ENCODE data around the gene RNASEH2C. TPM values are rescaled to one million over a fixed set of nuclear protein-coding genes. Genes with fewer than 3 reads are reported as not detected.
"Not testable (repeated sequence)": the region's sequence is repeated elsewhere in the genome, so short reads cannot be mapped to it uniquely, and the experiment has no call there.

The RNASEH2C gene
- total RNA-seq, 2 donors from 2014 or later: 23.7 to 31.2 TPM

DNA sequence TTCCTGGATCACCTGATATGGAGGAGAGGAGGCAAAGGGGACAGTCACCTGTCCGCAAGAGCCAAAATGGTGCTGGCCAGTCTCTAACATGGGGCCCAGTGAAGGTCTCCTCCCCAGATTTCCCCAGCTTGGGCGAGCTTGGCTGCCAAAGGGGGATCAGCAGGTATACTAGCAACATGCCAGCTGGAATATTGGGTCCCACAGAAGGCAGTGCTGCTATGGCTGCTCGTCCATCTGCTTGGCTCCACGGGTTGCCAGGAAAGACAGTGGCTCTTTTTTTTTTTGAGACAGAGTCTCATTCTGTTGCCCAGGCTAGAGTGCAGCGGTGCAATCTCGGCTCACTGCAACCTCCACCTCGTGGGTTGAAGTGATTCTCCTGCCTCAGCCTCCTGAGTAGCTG is 21.3 kb downstream of the RNASEH2C start:
- intact Hi-C loops (cut with DNase I, micrococcal nuclease): no loop called here
- DNase-seq (no peak), ATAC-seq (no peak)

GRCh38 chr11:65698205-65698604 is 22.4 kb downstream of the RNASEH2C start:
- intact Hi-C loops (cut with DNase I, micrococcal nuclease): no loop called here
- DNase-seq (peak; percentile 62 to 63), ATAC-seq (peak; percentile 74)

DNA sequence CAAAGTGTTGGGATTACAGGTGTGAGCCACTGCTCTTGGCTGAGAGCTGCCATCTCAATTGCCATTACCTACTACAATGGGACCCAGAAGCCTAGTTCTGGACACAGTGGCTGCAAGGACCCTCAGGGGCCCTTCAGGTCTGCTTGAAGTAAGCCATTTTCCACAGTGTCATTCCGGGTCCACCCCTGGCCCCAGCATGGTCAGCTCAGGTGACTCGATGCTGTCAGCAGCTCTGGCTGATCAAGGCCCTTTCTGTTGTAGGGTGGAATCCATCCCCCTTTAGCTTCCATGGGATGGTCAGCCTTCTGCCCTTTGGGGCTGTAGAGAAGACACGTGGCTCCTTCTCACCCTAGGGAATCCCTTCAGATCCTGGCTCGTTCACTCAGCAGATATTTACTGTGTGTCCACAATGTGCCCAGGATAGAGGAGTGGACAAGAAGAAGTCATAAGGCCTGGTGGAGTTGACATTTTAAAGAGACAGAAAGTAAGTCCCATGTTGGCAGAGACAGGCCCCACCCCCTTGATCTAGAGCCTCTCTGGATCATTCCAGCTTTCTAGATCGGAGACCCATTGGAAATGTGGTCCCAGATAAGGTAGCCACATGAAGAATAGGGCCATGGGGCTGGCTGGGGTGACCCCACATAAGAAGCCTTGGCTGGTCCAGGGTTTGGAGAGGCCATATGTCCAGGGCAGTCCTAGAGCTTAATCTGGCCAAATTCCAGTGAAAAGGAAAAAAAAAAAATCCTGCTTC is 23.6 kb downstream of the RNASEH2C start:
- intact Hi-C loops (cut with DNase I, micrococcal nuclease): no loop called here
- ATAC-seq (no peak), DNase-seq (no peak)

DNA sequence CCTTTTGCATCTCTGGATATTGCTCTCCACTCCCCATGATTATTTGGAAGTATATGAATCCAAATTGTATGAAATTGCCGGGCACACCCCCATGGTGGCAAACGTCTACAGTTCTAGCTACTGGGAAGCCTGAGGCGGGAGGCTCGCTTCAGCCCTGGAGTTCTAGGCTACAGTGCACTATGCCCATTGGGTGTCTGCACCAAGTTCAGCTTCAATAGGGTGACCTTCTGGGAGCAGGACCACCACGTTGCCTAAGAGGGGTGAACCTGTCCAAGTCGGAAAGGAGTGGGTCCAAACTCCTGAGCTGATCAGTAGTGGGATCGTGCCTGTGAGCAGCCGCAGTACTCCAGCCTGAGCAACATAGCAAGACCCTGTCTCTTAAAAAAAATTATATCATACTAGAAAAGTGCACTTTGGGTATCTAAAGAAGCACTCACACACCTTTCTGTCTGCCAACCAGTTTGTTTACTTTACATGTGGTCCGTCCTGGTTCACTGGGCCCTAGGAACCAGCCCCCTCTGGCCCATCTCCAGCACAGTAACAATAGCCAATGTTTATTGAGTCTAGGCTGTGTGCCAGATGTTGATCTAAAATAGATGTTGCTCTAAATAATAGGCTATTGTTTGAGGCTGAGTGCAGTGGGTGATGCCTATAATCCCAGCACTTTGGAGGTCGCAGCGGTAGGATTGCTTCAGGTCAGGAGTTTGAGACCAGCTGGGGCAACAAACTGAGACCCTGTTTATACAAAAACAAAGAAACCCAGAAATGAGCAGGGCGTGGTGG is 24.9 kb downstream of the RNASEH2C start:
- peak; percentile 76 to 86 for DNase-seq
- peak; percentile 80 for ATAC-seq
- intact Hi-C loops (cut with DNase I, micrococcal nuclease): no loop called here

GRCh38 chr11:65692367-65692766 is 28.2 kb downstream of the RNASEH2C start:
- DNase-seq: peak; percentile 45 to 52
- peak; percentile 55 for ATAC-seq
- intact Hi-C loops (cut with DNase I, micrococcal nuclease): no loop called here

DNA sequence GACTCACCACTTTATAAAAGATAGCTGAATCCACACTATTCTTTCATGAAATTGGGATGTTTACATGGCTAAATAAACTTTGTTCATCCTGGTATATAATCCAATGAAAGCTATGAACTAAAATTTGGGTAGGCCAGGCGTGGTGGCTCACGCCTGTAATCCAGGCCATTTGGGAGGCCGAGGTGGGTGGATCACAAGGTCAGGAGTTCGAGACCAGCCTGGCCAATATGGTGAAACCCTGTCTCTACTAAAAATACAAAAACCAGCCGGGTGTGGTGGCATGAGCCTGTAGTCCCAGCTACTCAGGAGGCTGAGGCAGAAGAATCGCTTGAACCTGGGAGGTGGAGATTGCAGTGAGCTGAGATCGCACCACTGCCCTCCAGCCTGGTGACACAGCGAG is 28.8 kb downstream of the RNASEH2C start:
- intact Hi-C loops (cut with DNase I, micrococcal nuclease); ATAC-seq; DNase-seq: not testable (repeated sequence)

- no peak for DNase-seq
- intact Hi-C loops (cut with DNase I, micrococcal nuclease): no loop called here
Measured at GRCh38 chr11:65685981-65686380, 34.6 kb downstream of the RNASEH2C start.

DNA sequence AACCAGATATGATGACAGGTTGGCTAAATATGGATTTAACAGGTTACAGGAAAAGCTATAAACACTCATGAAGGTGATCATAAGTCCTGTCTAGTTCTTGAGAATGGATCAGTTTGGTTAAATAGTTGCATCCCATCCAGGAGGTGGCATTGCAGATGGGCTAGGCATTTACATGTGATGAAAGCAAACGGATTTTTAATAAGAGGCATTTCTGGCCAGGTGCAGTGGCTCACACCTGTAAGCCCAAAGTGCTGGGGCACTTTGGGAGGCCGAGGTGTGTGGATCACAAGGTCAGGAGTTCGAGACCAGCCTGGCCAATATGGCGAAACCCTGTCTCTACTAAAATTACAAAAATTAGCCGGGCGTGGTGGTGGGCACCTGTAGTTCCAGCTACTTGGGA is 37.1 kb downstream of the RNASEH2C start:
- intact Hi-C loops (cut with DNase I, micrococcal nuclease); DNase-seq; ATAC-seq: not testable (repeated sequence)

More at GRCh38 chr11:65685981-65686380, 34.6 kb downstream of the RNASEH2C start:
- no peak for ATAC-seq

DNA sequence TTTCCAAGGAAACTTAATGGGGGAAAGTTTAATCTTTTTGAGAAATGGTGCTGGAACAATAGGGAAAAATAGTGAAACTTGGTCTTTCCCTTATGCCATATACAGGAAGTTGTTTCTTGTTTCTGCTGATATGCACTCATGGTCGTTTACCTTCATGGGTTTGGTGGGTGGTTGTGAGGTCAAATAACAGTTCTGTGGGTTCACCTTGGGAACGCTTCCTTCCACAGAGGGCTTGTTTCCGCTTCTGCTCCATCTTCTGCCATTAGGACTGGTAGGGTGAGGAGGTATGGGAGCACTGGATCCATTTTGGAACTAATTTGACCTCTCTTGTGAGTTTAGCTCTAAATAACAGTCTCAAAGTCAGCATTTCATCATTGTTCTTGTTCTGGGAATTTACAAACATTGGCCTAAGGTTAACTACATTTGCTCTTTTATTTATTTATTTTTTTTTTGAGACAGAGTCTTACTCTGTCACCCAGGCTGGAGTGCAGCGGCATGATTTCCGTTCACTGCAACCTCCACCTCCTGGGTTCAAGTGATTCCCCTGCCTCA is 40.3 kb downstream of the RNASEH2C start:
- ATAC-seq: no peak
- DNase-seq: no peak
- intact Hi-C loops (cut with DNase I, micrococcal nuclease): no loop called here

DNA sequence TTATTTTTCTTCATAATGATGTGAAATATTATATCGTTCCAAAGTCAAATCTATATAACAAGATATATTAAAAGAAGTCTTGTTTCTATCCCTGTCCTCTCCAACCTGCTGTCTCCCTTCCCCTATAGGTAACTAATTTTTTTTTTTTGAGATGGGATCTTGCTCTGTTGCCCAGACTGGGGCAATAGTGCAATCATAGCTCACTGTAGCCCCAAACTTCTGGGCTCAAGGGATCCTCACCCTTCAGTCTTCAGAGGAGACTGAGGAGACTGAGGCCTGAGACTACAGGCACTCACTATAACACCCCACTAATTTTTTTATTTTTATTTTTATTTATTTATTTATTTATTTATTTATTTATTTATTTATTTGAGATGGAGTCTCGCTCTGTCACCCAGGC is 47.6 kb downstream of the RNASEH2C start:
- ATAC-seq (no peak), DNase-seq (no peak)
- intact Hi-C loops (cut with DNase I, micrococcal nuclease): no loop called here

- DNase-seq (no peak), ATAC-seq (no peak)
- intact Hi-C loops (cut with DNase I, micrococcal nuclease): no loop called here
Measured at GRCh38 chr11:65672180-65672860, 48.3 kb downstream of the RNASEH2C start.

Other genes with a start within 250 kb of the RNASEH2C start
- gene MALAT1, start 221.8 kb downstream of the RNASEH2C start, total RNA-seq: 1,000 to 10,000 TPM; 7,483 to 9,013 TPM
- 10 to 100 TPM; 58.4 to 70.8 TPM for gene SCYL1, start 195.7 kb downstream of the RNASEH2C start, total RNA-seq
- gene LTBP3, start 162.4 kb downstream of the RNASEH2C start, total RNA-seq: 10 to 100 TPM; 24.9 to 42.9 TPM
- 10 to 100 TPM; 15.4 to 18.5 TPM for gene ZNRD2, start 150.3 kb downstream of the RNASEH2C start, total RNA-seq
- 10 to 100 TPM; 24.4 to 33.8 TPM for gene FAM89B, start 148.3 kb downstream of the RNASEH2C start, total RNA-seq
- 10 to 100 TPM; 78.7 to 89.7 TPM for gene EHBP1L1, start 144.7 kb downstream of the RNASEH2C start, total RNA-seq
- gene KCNK7, start 125.0 kb downstream of the RNASEH2C start, total RNA-seq: 1 to 10 TPM in 1 of 2 donors, under 1 TPM in 1; 0.40 to 1.3 TPM
- gene MAP3K11, start 106.6 kb downstream of the RNASEH2C start, total RNA-seq: 100 to 1,000 TPM in 1 of 2 donors, 10 to 100 TPM in 1; 94.7 to 101 TPM
- 10 to 100 TPM; 47.8 to 56.0 TPM for gene PCNX3, start 105.0 kb downstream of the RNASEH2C start, total RNA-seq
- 10 to 100 TPM; 25.5 to 34.3 TPM for gene SIPA1, start 82.7 kb downstream of the RNASEH2C start, total RNA-seq
- gene RELA, start 57.9 kb downstream of the RNASEH2C start, total RNA-seq: 10 to 100 TPM; 57.6 to 62.9 TPM
- 10 to 100 TPM; 70.8 to 72.3 TPM for gene KAT5, start 8.5 kb downstream of the RNASEH2C start, total RNA-seq
- 10 to 100 TPM; 21.7 to 22.4 TPM for gene AP5B1, start 60.2 kb upstream of the RNASEH2C start, total RNA-seq
- 10 to 100 TPM; 29.5 to 35.9 TPM for gene OVOL1, start 66.3 kb upstream of the RNASEH2C start, total RNA-seq
- 1 to 10 TPM; 1.6 to 3.8 TPM for gene SNX32, start 113.2 kb upstream of the RNASEH2C start, total RNA-seq
- 1,000 to 10,000 TPM; 1,740 to 2,016 TPM for gene CFL1, start 137.4 kb upstream of the RNASEH2C start, total RNA-seq
- 10 to 100 TPM; 55.7 to 63.4 TPM for gene MUS81, start 139.6 kb upstream of the RNASEH2C start, total RNA-seq
- gene EFEMP2, start 152.0 kb upstream of the RNASEH2C start, total RNA-seq: 10 to 100 TPM in 1 of 2 donors, 1 to 10 TPM in 1; 4.5 to 21.4 TPM
- 1 to 10 TPM; 1.5 to 2.4 TPM for gene CTSW, start 159.0 kb upstream of the RNASEH2C start, total RNA-seq
- 10 to 100 TPM; 47.7 to 49.6 TPM for gene FIBP, start 167.7 kb upstream of the RNASEH2C start, total RNA-seq
- gene CCDC85B, start 169.9 kb upstream of the RNASEH2C start, total RNA-seq: 1 to 10 TPM; 7.1 to 8.6 TPM
- 1 to 10 TPM; 1.1 to 1.8 TPM for gene FOSL1, start 179.6 kb upstream of the RNASEH2C start, total RNA-seq
- 10 to 100 TPM; 18.6 to 29.3 TPM for gene C11orf68, start 198.3 kb upstream of the RNASEH2C start, total RNA-seq
- gene DRAP1, start 198.6 kb upstream of the RNASEH2C start, total RNA-seq: 10 to 100 TPM; 47.3 to 53.4 TPM
- not detected for gene TSGA10IP, start 224.7 kb upstream of the RNASEH2C start, total RNA-seq
- 10 to 100 TPM; 41.1 to 46.4 TPM for gene SART1, start 240.9 kb upstream of the RNASEH2C start, total RNA-seq

Measured in left colon (tissue), 2 donors.